GM18951 (cell line): ENCODE measurements around the gene PTGS1.
"Not testable (repeated sequence)": the region's sequence is repeated elsewhere in the genome, so short reads cannot be mapped to it uniquely, and the experiment has no call there.

ENCODE experiments used
- POLR2A ChIP-seq: IDR thresholded peaks from 4 replicates; pipeline ENCODE4 v1.6.1; 2011; ENCODE audit warnings: mild to moderate bottlenecking; ENCODE audit not compliant: insufficient read length, insufficient read depth; ENCODE audit errors: extremely low read depth
- in situ Hi-C: fragments of 300-500 bp; cut with MboI; formaldehyde crosslinking; loops from one replicate; pipeline ENCODE4 v1.12.0; 2022; ENCODE audit warnings: low sequenced_read_pairs, mixed read lengths, inconsistent platforms; ENCODE audit not compliant: unreplicated experiment

The PTGS1 gene

GRCh38 chr9:122354536-122355199 lies 16.2 kb upstream of the PTGS1 start:
- in situ Hi-C loops: loop anchor here (10.0 kb wide), 1 partner anchor 250 kb away; no protein-coding TSS in a partner anchor
- no peak for TF ChIP-seq POLR2A

GRCh38 chr9:122355336-122355875 lies 15.4 kb upstream of the PTGS1 start:
- no peak for TF ChIP-seq POLR2A
- in situ Hi-C loops: loop anchor here (10.0 kb wide), 1 partner anchor 251 kb away; no protein-coding TSS in a partner anchor

GRCh38 chr9:122356627-122357026 lies 14.2 kb upstream of the PTGS1 start:
- no peak for TF ChIP-seq POLR2A
- in situ Hi-C loops: loop anchor here (10.0 kb wide), 1 partner anchor 252 kb away; no protein-coding TSS in a partner anchor

GRCh38 chr9:122360891-122361290 lies 9.9 kb upstream of the PTGS1 start:
- TF ChIP-seq POLR2A: no peak

GRCh38 chr9:122363131-122363530 lies 7.7 kb upstream of the PTGS1 start:
- in situ Hi-C loops: not testable (repeated sequence)

More at GRCh38 chr9:122360891-122361290, 9.9 kb upstream of the PTGS1 start:
- in situ Hi-C loops: no loop called here

- in situ Hi-C loops: no loop called here
These were observed 6.6 kb upstream of the PTGS1 start for GRCh38 chr9:122364117-122364782.

GRCh38 chr9:122364783-122365150 lies 6.1 kb upstream of the PTGS1 start:
- in situ Hi-C loops: no loop called here
- no peak for TF ChIP-seq POLR2A

More at GRCh38 chr9:122364117-122364782, 6.6 kb upstream of the PTGS1 start:
- no peak for TF ChIP-seq POLR2A

GRCh38 chr9:122366074-122366660 lies 4.7 kb upstream of the PTGS1 start:
- in situ Hi-C loops: no loop called here
- TF ChIP-seq POLR2A: no peak

GRCh38 chr9:122367065-122367464 lies 3.8 kb upstream of the PTGS1 start:
- TF ChIP-seq POLR2A: no peak
- in situ Hi-C loops: no loop called here

GRCh38 chr9:122367774-122368460 lies 2.9 kb upstream of the PTGS1 start:
- TF ChIP-seq POLR2A: no peak
- in situ Hi-C loops: no loop called here

- in situ Hi-C loops: no loop called here
- TF ChIP-seq POLR2A: no peak
These were observed 2.2 kb upstream of the PTGS1 start for GRCh38 chr9:122368642-122369041.

GRCh38 chr9:122370303-122370702 lies 521 bp upstream of the PTGS1 start:
- TF ChIP-seq POLR2A: no peak
- in situ Hi-C loops: no loop called here

GRCh38 chr9:122371846-122372245 lies 1.0 kb downstream of the PTGS1 start:
- in situ Hi-C loops: no loop called here
- TF ChIP-seq POLR2A: no peak
